OCI-LY7 (cell line): ENCODE results near the gene NRXN2. TPM values are rescaled to one million over a fixed set of nuclear protein-coding genes. Genes with fewer than 3 reads are reported as not detected.

Experiments
- BruUV-seq: library from RNA; stranded (reverse); fragments of 400-500 nt; replicated peaks from 2 replicates; lab custom pipeline; 2021; lab: Mats Ljungman, UMichigan
- CTCF ChIA-PET: fragments of 300-600 bp; sonication (Branson Sonifier 250); formaldehyde crosslinking; loops from one replicate; lab custom pipeline; 2022; ENCODE audit warnings: antibody characterized with exemption; ENCODE audit not compliant: unreplicated experiment; lab: Charles Lee
- POLR2A ChIA-PET: fragments of 300-600 bp; sonication (Branson Sonifier 250); formaldehyde crosslinking; loops from one replicate; lab custom pipeline; 2022; ENCODE audit warnings: antibody characterized with exemption; lab: Charles Lee
- DNase-seq: peaks from one replicate; pipeline ENCODE4 v3.0.0-alpha.2; 2015; ENCODE audit warnings: low spot score
- H2AFZ ChIP-seq: fragments of 200-600 bp; sonication (generic), shearing (Covaris generic); 2 replicates; pipeline ENCODE4 v1.6.1; 2014; ENCODE audit warnings: mild to moderate bottlenecking, antibody characterized with exemption, low read length, moderate library complexity
- H3K27ac ChIP-seq: fragments of 200-600 bp; sonication (generic); 2 replicates; pipeline ENCODE4 v1.5.1; 2014; ENCODE audit warnings: mixed run types, low read depth, mild to moderate bottlenecking, moderate library complexity, low read length, inconsistent platforms; ENCODE audit not compliant: poor library complexity, severe bottlenecking
- H3K36me3 ChIP-seq: fragments of 200-600 bp; sonication (generic); 2 replicates; pipeline ENCODE4 v1.6.1; 2014; ENCODE audit warnings: mild to moderate bottlenecking, antibody characterized with exemption, low read length, moderate library complexity, mixed read lengths; ENCODE audit not compliant: insufficient read depth
- H3K4me1 ChIP-seq: fragments of 200-600 bp; sonication (generic); 2 replicates; pipeline ENCODE4 v1.5.1; 2014; ENCODE audit warnings: mild to moderate bottlenecking, low read length; ENCODE audit not compliant: insufficient read depth, poor library complexity, severe bottlenecking
- H3K4me2 ChIP-seq: fragments of 200-600 bp; sonication (generic); 2 replicates; pipeline ENCODE4 v1.6.1; 2014; ENCODE audit warnings: mild to moderate bottlenecking, low read length
- H3K4me3 ChIP-seq: fragments of 200-600 bp; sonication (generic); 2 replicates; pipeline ENCODE4 v1.5.1; 2014; ENCODE audit warnings: mild to moderate bottlenecking, low read depth, low read length; ENCODE audit not compliant: poor library complexity, severe bottlenecking
- H3K79me2 ChIP-seq: fragments of 200-600 bp; sonication (generic); 2 replicates; pipeline ENCODE4 v1.6.1; 2016; ENCODE audit warnings: low read depth, mild to moderate bottlenecking, low read length, moderate library complexity, mixed read lengths; ENCODE audit not compliant: insufficient read depth
- H3K9me2 ChIP-seq: fragments of 200-600 bp; sonication (generic); 2 replicates; pipeline ENCODE4 v1.6.1; 2016; ENCODE audit warnings: mild to moderate bottlenecking, low read length, mixed read lengths; ENCODE audit not compliant: insufficient read depth
- H3K9me3 ChIP-seq: fragments of 200-600 bp; sonication (generic); 2 replicates; pipeline ENCODE4 v1.6.1; 2014; ENCODE audit warnings: mild to moderate bottlenecking, mixed run types, low read length, mixed read lengths
- H4K20me1 ChIP-seq: fragments of 200-600 bp; sonication (generic); 2 replicates; pipeline ENCODE4 v1.6.1; 2014; ENCODE audit warnings: mild to moderate bottlenecking, antibody characterized with exemption, low read length, moderate library complexity, mixed read lengths; ENCODE audit not compliant: insufficient read depth
- EZH2phosphoT487 ChIP-seq: fragments of 200-600 bp; sonication (generic); IDR thresholded peaks from 2 replicates; pipeline ENCODE4 v1.6.1; 2018; ENCODE audit warnings: low read depth, borderline replicate concordance, mild to moderate bottlenecking, mixed run types, antibody characterized with exemption, low read length, moderate library complexity, mixed read lengths
- intact Hi-C: fragments of 100-400 bp; cut with micrococcal nuclease; formaldehyde crosslinking; loops from one replicate; pipeline ENCODE4 v1.10.0; 2022; ENCODE audit not compliant: unreplicated experiment
- total RNA-seq, 2 experiments: library from RNA; depleted of rRNA in 1 of 2; stranded (reverse); fragments of >200 nt in 1 of 2; shearing (Covaris generic) in 1 of 2; gene quantifications; 2 replicates each; pipeline ENCODE4 v1.2.3, GENCODE V29; 2014 to 2022
- TF ChIP-seq, protein P1 (sequence below): fragments of 200-600 bp; sonication (generic); conservative IDR thresholded peaks from 2 replicates; pipeline ENCODE4 v1.5.1; 2014; ENCODE audit warnings: mild to moderate bottlenecking, antibody characterized with exemption, low read length, moderate library complexity, mixed read lengths

NRXN2 gene
- total RNA-seq, 2 experiments from 2014 or later: 2.4 to 3.3 TPM

DNA sequence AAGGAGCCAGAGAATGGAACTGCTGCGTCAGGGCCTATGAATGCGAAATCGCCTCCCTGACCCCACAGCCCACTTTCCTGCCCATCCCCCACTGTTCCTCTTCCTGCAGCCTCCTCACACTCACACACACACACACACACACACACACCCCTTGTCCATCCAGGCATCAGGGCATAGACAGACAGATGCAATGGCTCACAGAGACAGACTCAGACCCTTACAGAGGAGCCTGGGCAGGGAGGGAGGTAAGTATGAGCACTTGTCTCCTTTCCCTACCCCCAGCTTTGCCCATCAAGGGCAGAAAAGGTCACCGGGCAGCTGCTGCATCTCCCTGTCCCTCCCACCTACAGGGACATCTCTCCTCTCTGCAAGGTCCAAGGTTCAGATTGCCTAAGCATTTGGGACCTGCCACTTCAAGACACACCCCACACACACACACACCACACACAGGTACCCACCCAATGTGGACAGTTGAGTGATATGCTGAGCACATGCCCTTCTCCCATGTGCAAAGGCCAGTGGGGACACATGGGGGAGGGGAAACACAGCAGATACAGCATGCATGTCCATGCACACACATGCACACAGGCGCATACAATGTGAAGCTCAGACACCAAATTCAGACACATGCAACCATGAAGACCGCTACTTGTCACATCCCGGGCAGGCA is 2.0 kb upstream of the NRXN2 start:
- intact Hi-C loops: no loop called here
- H3K4me1 ChIP-seq: peaks cover 18% of the 10 kb centered on the region
- H3K36me3 ChIP-seq: peaks cover 22% of the 10 kb centered on the region
- H3K79me2 ChIP-seq: no peaks in the 10 kb centered on the region
- no peak overlapping the region for H2AFZ ChIP-seq
- CTCF ChIA-PET: no interaction called here
- H3K27ac ChIP-seq: no peak overlapping the region
- H3K9me3 ChIP-seq: no peaks in the 10 kb centered on the region
- POLR2A ChIA-PET: interaction anchor here (0.6 kb wide), 1 partner anchor 8 kb away, joined by 3 read pairs; no protein-coding TSS in a partner anchor
- H3K4me2 ChIP-seq: no peak overlapping the region
- DNase-seq: no peak
- no TSS peak for BruUV-seq
- no peak for TF ChIP-seq EZH2phosphoT487
- TF ChIP-seq, protein P1, sequence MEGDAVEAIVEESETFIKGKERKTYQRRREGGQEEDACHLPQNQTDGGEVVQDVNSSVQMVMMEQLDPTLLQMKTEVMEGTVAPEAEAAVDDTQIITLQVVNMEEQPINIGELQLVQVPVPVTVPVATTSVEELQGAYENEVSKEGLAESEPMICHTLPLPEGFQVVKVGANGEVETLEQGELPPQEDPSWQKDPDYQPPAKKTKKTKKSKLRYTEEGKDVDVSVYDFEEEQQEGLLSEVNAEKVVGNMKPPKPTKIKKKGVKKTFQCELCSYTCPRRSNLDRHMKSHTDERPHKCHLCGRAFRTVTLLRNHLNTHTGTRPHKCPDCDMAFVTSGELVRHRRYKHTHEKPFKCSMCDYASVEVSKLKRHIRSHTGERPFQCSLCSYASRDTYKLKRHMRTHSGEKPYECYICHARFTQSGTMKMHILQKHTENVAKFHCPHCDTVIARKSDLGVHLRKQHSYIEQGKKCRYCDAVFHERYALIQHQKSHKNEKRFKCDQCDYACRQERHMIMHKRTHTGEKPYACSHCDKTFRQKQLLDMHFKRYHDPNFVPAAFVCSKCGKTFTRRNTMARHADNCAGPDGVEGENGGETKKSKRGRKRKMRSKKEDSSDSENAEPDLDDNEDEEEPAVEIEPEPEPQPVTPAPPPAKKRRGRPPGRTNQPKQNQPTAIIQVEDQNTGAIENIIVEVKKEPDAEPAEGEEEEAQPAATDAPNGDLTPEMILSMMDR: no peak
- H3K4me3 ChIP-seq: no peak overlapping the region
- no peaks in the 10 kb centered on the region for H4K20me1 ChIP-seq
- no peaks in the 10 kb centered on the region for H3K9me2 ChIP-seq

DNA sequence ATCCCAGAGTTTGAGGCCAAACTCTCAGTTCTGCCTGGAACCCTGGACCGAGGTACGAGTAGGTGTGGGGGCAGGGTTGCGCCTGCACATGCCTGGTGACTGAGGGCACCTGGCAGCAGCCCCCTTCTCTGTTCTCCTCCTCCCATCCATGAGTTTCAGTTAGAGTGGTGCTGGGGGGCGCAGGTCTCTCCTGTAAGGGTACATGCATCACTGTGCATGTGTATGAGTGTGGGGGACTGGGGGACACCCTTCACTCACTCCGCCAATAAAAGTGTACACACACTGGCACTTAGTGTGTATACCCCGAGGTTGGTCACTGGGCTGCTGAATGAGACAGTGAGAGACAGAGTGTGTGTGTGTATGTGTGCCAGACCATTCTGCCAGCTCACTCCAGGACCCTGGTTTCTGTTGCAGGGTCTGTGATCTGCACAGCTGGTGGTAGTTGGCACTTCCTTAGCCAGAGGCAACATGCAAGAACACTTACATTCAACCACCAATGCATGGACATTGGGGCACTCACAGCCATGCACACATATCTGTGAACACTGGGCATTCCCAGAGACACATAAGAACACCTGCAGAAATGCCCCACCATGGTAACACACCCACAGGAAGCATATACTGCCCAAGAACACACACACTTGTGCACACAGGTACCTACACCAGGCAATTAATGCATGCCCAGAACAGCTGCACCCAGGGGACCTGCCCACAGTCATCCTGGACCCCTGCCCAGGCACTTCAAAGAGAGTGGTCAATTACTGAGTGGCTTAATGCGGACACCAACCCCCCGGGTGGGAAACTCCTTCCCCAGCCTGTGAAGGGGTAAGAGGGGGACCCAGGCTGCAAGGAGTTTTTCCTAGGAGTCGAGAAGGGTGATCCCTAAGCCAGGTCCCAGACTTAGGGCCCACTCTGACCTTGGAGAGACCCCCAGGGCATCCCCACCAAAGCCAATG is 1.2 kb upstream of the NRXN2 start:
- Histone ChIP-seq H3K4me3 (peak overlapping the region; percentile 74), H3K9me2 (no peaks in the 10 kb centered on the region), H2AFZ (peak overlapping the region; percentile 77; the same call in 1 of the 2 replicates), H3K27ac (peak overlapping the region; percentile 5), H3K9me3 (no peaks in the 10 kb centered on the region), H3K79me2 (no peaks in the 10 kb centered on the region), H4K20me1 (no peaks in the 10 kb centered on the region), H3K36me3 (peaks cover 14% of the 10 kb centered on the region), H3K4me1 (peaks cover 18% of the 10 kb centered on the region), H3K4me2 (peak overlapping the region; percentile 92)
- no peak for DNase-seq
- ChIA-PET CTCF (no interaction called here), POLR2A (no interaction called here)
- intact Hi-C loops: loop anchor here (1.0 kb wide), 2 partner anchors 36 to 73 kb away; no protein-coding TSS in a partner anchor
- BruUV-seq: no TSS peak
- no peak for TF ChIP-seq EZH2phosphoT487
- TF ChIP-seq, protein P1: no peak
